ENCODE measurements around the gene DLGAP4.

DNA sequence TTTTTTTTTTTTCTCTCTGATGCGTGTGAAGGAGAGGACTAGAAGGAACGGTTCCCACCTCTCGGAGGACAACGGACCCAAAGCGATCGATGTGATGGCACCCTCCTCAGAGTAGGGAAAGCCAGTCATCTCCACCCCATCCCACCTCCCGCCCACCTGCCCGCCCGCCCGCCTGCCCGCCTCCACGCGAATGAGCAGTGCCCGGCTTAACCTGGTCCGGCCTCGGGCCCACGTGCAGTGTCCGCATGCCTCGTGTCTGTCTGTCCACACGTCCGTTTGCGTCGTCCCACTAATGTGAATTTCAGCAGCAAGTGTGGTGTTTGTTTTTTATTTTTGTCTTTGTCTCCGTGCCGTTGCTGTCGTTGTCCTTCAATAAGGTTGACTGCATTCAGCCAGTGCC is 193.1 kb downstream of the DLGAP4 start:
- no peak for TF ChIP-seq EZH2 (IDR thresholded peaks at IDR 0.05; ENCODE audit: low read length)
- TF ChIP-seq, protein P1, sequence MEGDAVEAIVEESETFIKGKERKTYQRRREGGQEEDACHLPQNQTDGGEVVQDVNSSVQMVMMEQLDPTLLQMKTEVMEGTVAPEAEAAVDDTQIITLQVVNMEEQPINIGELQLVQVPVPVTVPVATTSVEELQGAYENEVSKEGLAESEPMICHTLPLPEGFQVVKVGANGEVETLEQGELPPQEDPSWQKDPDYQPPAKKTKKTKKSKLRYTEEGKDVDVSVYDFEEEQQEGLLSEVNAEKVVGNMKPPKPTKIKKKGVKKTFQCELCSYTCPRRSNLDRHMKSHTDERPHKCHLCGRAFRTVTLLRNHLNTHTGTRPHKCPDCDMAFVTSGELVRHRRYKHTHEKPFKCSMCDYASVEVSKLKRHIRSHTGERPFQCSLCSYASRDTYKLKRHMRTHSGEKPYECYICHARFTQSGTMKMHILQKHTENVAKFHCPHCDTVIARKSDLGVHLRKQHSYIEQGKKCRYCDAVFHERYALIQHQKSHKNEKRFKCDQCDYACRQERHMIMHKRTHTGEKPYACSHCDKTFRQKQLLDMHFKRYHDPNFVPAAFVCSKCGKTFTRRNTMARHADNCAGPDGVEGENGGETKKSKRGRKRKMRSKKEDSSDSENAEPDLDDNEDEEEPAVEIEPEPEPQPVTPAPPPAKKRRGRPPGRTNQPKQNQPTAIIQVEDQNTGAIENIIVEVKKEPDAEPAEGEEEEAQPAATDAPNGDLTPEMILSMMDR (optimal IDR thresholded peaks at IDR 0.05 in 1 of 3, IDR thresholded peaks at IDR 0.05 in 1 of 3, conservative IDR thresholded peaks at IDR 0.05 in 1 of 3; ENCODE audit: extremely low read depth in 1 of 3, insufficient read depth in 2 of 3, low read length in 3 of 3): no peak
